Measurements from ENCODE around the gene NR1I2. TPM values are rescaled to one million over a fixed set of nuclear protein-coding genes. Genes with fewer than 3 reads are reported as not detected.

NR1I2 gene
- total RNA-seq = 0.26 TPM
- long read RNA-seq, partial matches to known transcripts = 1 of 1 reads
- long read RNA-seq, other reads (novel, unspliced or antisense) = 0 of 1 reads

- no peak for DNase-seq (ENCODE audit: low spot score)
Observed at GRCh38 chr3:119781330-119782198, at the start of gene NR1I2. NR1I2 (plus strand) TSS chr3:119782101.

DNA sequence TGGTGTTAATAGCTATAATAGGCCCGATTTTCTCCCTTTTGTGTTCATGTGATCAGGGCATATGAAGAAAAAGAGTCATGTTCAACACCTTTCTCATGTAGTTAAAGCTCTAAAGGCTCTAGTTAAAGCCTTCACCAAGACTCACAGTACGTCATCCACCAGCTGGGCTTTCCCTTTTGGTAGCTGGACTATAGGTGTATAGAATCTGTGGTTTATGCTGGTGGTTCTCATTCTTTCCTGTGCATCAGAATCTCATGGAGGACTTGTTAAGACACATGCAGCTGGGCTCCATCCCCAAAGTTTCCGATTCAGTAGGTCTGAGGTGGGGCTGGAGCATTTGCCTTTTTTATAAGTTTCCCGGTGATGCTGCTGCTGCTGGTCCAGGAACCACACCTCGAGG is 48.1 kb upstream of the NR1I2 start:
- no peak for DNase-seq (ENCODE audit: low spot score)

DNA sequence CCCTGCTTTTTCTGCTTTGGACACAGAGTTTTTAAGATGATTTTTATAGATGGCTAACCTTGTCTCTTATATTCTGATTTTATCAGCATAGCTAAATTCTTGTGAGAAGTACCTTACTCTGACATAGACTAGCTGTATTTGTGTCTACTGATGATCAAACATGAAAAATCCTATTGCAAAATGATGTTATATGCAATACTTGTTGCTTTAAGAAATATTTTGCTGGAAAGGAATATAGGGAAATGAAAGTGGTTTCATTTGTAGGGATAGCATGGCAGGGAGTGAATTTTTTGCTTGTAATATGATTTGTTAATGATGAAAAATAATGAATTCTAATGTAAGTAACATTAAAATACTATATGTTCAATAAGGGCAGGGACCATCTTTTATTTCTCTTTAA is 43.2 kb upstream of the NR1I2 start:
- no peak for DNase-seq (ENCODE audit: low spot score)

- DNase-seq (ENCODE audit: low spot score) = no peak
Observed at GRCh38 chr3:119741657-119742590, 40.0 kb upstream of the NR1I2 start.

DNA sequence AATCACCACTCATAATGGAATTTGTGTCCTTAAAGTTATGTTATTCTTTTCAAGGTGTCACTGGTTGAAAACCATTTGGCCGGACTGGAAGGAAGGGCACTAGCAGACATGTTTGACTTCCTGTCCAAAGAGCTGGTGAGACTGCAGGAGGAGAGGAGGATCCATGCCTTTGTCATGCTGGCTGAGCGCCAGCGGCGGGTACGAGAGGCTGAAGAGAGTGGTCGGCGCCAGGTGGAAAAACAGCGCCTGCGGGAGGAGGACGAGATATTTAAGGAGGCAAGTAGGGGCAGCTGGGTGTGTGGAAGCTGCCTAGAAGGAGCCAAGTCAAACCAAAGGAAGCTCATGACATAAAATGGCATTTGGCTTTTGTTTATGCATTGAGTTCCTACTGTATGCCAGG is 38.0 kb upstream of the NR1I2 start:
- DNase-seq (ENCODE audit: low spot score) = no peak

- no peak for DNase-seq (ENCODE audit: low spot score)
Observed at GRCh38 chr3:119745942-119746341, 36.0 kb upstream of the NR1I2 start.

- no peak for DNase-seq (ENCODE audit: low spot score)
Observed at GRCh38 chr3:119746423-119746822, 35.5 kb upstream of the NR1I2 start.

DNA sequence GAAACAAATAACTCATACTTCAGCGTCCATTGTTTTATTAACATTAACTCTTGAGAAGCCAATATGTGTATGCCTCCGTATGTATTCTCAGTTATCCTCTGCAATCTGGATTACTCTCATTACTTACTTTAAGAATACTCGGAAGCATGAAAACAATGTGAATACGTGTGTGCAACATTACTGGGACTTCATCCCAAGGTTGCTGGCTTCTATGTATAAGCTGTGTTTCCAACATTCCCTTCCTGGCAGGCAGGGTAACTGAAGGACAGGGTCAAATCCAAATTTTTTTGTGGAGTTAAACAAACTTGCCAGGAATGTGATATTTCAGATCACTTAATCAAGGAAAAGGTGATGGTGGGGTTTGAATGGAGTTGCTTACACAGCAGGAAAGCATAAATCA is 34.5 kb upstream of the NR1I2 start:
- no peak for DNase-seq (ENCODE audit: low spot score)

GRCh38 chr3:119748991-119749390 is 32.9 kb upstream of the NR1I2 start:
- DNase-seq (ENCODE audit: low spot score) = no peak

DNA sequence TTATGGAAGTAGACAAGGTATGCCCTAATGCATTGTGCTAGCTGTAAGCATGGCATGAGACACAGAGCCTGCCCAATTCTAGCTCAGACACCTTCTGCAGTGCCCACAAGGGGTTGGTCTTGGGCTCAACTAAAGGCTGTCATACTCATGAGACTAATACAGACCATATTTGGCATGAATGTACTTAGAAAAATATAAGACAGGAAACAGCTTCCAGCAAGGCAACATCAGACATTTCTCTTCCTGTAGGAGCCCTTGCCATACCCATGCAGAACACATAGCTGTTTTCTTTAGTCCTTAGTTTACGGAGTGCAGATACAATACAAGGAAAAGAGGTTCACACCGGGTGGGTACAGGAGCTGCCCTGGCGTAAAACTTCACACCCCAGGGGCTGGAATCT is 30.5 kb upstream of the NR1I2 start:
- no peak for DNase-seq (ENCODE audit: low spot score)

DNA sequence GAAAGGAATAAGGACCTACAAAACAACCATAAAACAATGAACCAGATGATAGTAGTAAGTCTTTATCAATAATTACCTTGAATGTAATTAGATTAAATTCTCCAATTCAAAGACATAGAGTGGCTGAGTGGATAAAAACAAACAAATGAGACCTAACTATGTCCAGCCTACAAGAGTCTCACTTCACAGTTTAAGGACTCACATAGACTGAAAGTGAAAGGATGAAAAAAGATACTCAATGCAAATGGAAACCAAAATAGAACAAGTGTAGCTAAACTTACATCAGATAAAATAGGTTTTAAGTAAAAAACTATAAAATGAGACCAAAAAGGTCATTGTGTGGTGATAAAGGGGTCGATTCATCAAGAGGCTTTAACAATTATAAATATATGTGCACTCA is 21.9 kb upstream of the NR1I2 start:
- no peak for DNase-seq (ENCODE audit: low spot score)

- DNase-seq (ENCODE audit: low spot score) = no peak
Observed at GRCh38 chr3:119762876-119763275, 19.0 kb upstream of the NR1I2 start.

GRCh38 chr3:119763466-119763865 is 18.4 kb upstream of the NR1I2 start:
- no peak for DNase-seq (ENCODE audit: low spot score)

DNA sequence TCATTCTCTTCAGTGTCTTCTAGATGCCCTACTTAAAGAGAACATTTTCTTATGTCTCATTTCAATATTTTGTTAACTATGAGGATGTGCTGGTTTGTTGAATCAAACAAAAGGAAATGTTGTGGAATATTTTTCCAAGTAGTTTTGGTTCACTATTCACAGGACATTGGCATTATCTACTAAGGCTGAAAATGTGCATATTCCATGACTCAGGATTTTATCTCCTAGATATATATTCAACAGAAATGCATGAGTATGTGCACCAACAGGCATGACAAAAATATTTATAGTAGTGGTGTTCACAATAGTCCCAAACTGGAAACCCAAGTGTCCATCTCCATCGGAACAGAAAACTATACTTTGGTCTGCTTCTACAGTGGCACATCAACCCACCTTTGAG is 16.7 kb upstream of the NR1I2 start:
- no peak for DNase-seq (ENCODE audit: low spot score)

DNA sequence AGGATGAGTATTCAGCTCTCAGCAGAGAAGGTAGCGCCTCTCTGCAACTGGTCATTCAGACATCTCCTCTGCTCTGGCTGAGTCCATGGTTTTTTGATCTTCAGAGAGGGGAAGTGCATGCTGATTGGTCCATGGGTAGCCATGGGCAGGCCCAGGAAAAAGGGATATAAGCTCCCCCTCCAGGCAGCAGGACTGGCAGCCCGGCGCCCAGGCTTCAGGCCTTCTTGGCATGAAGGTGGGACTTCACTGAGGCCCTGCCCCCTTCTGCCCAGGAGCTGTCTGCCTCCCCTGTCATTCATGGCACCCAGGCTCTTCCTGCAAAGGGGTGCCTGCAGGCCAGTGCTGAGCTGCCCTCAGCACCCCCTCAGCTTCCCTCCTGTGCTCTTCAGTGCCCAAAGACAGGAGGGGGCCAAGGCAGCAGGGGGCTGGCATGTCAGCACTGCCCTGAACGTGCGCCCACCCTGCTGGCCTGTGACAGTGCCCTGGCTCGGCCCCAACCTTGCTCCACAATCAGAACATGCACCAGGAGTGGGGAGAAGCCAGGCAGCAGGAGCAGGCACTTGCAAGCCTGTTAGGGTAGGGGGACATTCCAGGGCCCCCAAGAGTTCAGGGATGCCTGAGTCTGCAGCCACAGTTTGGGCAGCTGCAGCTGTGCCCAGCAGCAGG is 13.8 kb upstream of the NR1I2 start:
- no peak for DNase-seq (ENCODE audit: low spot score)

- DNase-seq (ENCODE audit: low spot score) = no peak
Observed at GRCh38 chr3:119768668-119769393, 13.1 kb upstream of the NR1I2 start.

GRCh38 chr3:119769394-119770149 is 12.3 kb upstream of the NR1I2 start:
- no peak for DNase-seq (ENCODE audit: low spot score)

DNA sequence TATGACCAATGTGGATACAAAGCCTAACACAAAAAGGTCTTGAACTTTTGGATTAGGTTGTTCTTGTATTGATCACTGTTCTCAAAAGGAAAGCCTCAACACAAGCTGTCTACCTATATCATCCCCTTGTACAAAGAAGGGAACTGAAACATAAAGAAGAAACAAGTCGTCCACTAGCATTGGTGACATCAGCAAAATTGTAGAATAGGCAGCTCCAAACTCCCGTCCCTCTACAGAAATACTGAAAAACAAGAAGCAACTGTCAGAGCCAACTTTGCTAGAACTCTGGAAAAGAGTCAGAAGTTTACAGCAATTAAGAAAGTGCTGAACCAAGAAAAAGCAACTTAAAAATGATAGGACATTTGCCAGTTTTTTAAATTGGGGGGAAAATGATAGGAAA is 7.5 kb upstream of the NR1I2 start:
- DNase-seq (ENCODE audit: low spot score) = no peak

GRCh38 chr3:119776304-119776703 is 5.6 kb upstream of the NR1I2 start:
- no peak for DNase-seq (ENCODE audit: low spot score)

GRCh38 chr3:119778176-119778575 is 3.7 kb upstream of the NR1I2 start:
- no peak for DNase-seq (ENCODE audit: low spot score)

Measured in mesenteric fat pad (tissue), 1 donor.